ENCODE results near the gene STRA6. TPM values are rescaled to one million over a fixed set of nuclear protein-coding genes. Genes with fewer than 3 reads are reported as not detected.

STRA6 gene
- total RNA-seq, 2 experiments from 2014 or later = not detected

- TF ChIP-seq, protein P1, sequence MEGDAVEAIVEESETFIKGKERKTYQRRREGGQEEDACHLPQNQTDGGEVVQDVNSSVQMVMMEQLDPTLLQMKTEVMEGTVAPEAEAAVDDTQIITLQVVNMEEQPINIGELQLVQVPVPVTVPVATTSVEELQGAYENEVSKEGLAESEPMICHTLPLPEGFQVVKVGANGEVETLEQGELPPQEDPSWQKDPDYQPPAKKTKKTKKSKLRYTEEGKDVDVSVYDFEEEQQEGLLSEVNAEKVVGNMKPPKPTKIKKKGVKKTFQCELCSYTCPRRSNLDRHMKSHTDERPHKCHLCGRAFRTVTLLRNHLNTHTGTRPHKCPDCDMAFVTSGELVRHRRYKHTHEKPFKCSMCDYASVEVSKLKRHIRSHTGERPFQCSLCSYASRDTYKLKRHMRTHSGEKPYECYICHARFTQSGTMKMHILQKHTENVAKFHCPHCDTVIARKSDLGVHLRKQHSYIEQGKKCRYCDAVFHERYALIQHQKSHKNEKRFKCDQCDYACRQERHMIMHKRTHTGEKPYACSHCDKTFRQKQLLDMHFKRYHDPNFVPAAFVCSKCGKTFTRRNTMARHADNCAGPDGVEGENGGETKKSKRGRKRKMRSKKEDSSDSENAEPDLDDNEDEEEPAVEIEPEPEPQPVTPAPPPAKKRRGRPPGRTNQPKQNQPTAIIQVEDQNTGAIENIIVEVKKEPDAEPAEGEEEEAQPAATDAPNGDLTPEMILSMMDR (conservative IDR thresholded peaks at IDR 0.05; ENCODE audit: low read length) = no peak
- TF ChIP-seq EZH2phosphoT487 (IDR thresholded peaks at IDR 0.05; ENCODE audit: borderline replicate concordance, low read depth, low read length) = no peak
- ChIA-PET POLR2A (no interaction called here), CTCF (ENCODE audit: unreplicated experiment) (no interaction called here)
Measured at GRCh38 chr15:74188216-74188615, 14.4 kb downstream of the STRA6 start.

DNA sequence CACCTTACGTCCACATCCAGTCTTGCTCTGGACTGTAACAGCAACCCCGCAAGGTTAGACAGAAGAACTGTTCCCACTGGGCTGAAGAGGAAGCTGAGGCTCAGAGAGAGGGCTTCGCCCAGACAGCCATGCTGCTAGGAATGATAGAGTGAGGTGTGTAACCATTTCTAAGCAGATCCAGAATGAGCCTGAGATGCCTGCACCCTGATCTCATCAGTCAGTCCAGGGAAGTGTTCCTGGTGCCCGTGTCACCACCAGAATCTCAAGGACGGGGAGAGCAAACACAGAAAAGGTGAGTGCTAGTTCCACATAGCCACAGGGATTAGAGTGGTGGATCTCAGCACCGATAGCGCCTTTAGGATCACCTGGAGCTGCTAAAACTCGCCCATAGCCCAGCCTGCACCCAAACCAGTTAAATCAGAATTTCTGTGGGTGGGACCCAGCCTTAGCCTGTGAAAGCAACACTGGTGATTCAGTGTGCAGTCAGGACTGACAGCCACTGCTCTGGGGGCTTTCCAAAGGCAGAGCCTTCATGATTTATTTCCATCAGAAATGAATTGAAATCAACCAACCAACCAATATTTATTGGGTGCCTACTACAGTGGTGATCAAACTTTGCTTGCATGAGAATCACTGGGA, 16.8 kb downstream of the STRA6 start:
- no peak overlapping the region for H3K27ac ChIP-seq (ENCODE audit: low read depth, low read length, poor library complexity, severe bottlenecking)
- H3K4me1 ChIP-seq (ENCODE audit: insufficient read depth, low read length, poor library complexity, severe bottlenecking) = no peaks in the 10 kb centered on the region
- BruUV-seq (replicated peaks) = no TSS peak
- no peaks in the 10 kb centered on the region for H4K20me1 ChIP-seq (ENCODE audit: insufficient read depth, low read length)
- intact Hi-C loops (cut with micrococcal nuclease; ENCODE audit: unreplicated experiment) = no loop called here
- CTCF ChIA-PET (ENCODE audit: unreplicated experiment) = no interaction called here
- H3K9me2 ChIP-seq (ENCODE audit: insufficient read depth, low read length) = no peaks in the 10 kb centered on the region
- no peaks in the 10 kb centered on the region for H3K79me2 ChIP-seq (ENCODE audit: insufficient read depth, low read depth, low read length)
- POLR2A ChIA-PET = no interaction called here
- no peak for DNase-seq (ENCODE audit: low spot score)
- no peaks in the 10 kb centered on the region for H3K36me3 ChIP-seq (ENCODE audit: insufficient read depth, low read length)
- no peak overlapping the region for H3K4me3 ChIP-seq (ENCODE audit: low read depth, low read length, poor library complexity, severe bottlenecking)
- H3K4me2 ChIP-seq (ENCODE audit: low read length) = no peak overlapping the region
- no peak for TF ChIP-seq EZH2phosphoT487 (IDR thresholded peaks at IDR 0.05; ENCODE audit: borderline replicate concordance, low read depth, low read length)
- TF ChIP-seq, protein P1 (conservative IDR thresholded peaks at IDR 0.05; ENCODE audit: low read length) = no peak
- H3K9me3 ChIP-seq (ENCODE audit: low read length) = no peaks in the 10 kb centered on the region
- H2AFZ ChIP-seq (ENCODE audit: low read length) = no peak overlapping the region

More at GRCh38 chr15:74188216-74188615, 14.4 kb downstream of the STRA6 start:
- no peaks in the 10 kb centered on the region for H3K4me1 ChIP-seq (ENCODE audit: insufficient read depth, low read length, poor library complexity, severe bottlenecking)
- no peak overlapping the region for H3K4me2 ChIP-seq (ENCODE audit: low read length)
- no peaks in the 10 kb centered on the region for H3K9me3 ChIP-seq (ENCODE audit: low read length)
- H2AFZ ChIP-seq (ENCODE audit: low read length) = no peak overlapping the region
- H3K4me3 ChIP-seq (ENCODE audit: low read depth, low read length, poor library complexity, severe bottlenecking) = no peak overlapping the region
- H3K36me3 ChIP-seq (ENCODE audit: insufficient read depth, low read length) = no peaks in the 10 kb centered on the region
- H3K27ac ChIP-seq (ENCODE audit: low read depth, low read length, poor library complexity, severe bottlenecking) = no peak overlapping the region
- H3K9me2 ChIP-seq (ENCODE audit: insufficient read depth, low read length) = no peaks in the 10 kb centered on the region
- intact Hi-C loops (cut with micrococcal nuclease; ENCODE audit: unreplicated experiment) = no loop called here
- H3K79me2 ChIP-seq (ENCODE audit: insufficient read depth, low read depth, low read length) = no peaks in the 10 kb centered on the region
- no peak for DNase-seq (ENCODE audit: low spot score)
- no TSS peak for BruUV-seq (replicated peaks)
- no peaks in the 10 kb centered on the region for H4K20me1 ChIP-seq (ENCODE audit: insufficient read depth, low read length)

GRCh38 chr15:74184582-74185091, 17.9 kb downstream of the STRA6 start:
- ChIA-PET CTCF (ENCODE audit: unreplicated experiment) (no interaction called here), POLR2A (no interaction called here)
- Histone ChIP-seq H3K9me2 (ENCODE audit: insufficient read depth, low read length) (no peaks in the 10 kb centered on the region), H3K9me3 (ENCODE audit: low read length) (no peaks in the 10 kb centered on the region), H4K20me1 (ENCODE audit: insufficient read depth, low read length) (no peaks in the 10 kb centered on the region), H3K4me2 (ENCODE audit: low read length) (no peak overlapping the region), H3K36me3 (ENCODE audit: insufficient read depth, low read length) (no peaks in the 10 kb centered on the region), H3K27ac (ENCODE audit: low read depth, low read length, poor library complexity, severe bottlenecking) (no peak overlapping the region), H3K4me3 (ENCODE audit: low read depth, low read length, poor library complexity, severe bottlenecking) (no peak overlapping the region), H3K79me2 (ENCODE audit: insufficient read depth, low read depth, low read length) (no peaks in the 10 kb centered on the region), H2AFZ (ENCODE audit: low read length) (no peak overlapping the region), H3K4me1 (ENCODE audit: insufficient read depth, low read length, poor library complexity, severe bottlenecking) (no peaks in the 10 kb centered on the region)
- BruUV-seq (replicated peaks) = no TSS peak
- DNase-seq (ENCODE audit: low spot score) = no peak
- TF ChIP-seq, protein P1 (conservative IDR thresholded peaks at IDR 0.05; ENCODE audit: low read length) = no peak
- no peak for TF ChIP-seq EZH2phosphoT487 (IDR thresholded peaks at IDR 0.05; ENCODE audit: borderline replicate concordance, low read depth, low read length)
- intact Hi-C loops (cut with micrococcal nuclease; ENCODE audit: unreplicated experiment) = no loop called here

Measured in OCI-LY7 (cell line).